NCI-H128 (cell line): ENCODE results near the gene PLA2G4E.

Experiments
- DNase-seq: peaks from one replicate; lab custom pipeline; 2025; ENCODE audit not compliant: unreplicated experiment; lab: John Stamatoyannopoulos, UW

Gene PLA2G4E

DNA sequence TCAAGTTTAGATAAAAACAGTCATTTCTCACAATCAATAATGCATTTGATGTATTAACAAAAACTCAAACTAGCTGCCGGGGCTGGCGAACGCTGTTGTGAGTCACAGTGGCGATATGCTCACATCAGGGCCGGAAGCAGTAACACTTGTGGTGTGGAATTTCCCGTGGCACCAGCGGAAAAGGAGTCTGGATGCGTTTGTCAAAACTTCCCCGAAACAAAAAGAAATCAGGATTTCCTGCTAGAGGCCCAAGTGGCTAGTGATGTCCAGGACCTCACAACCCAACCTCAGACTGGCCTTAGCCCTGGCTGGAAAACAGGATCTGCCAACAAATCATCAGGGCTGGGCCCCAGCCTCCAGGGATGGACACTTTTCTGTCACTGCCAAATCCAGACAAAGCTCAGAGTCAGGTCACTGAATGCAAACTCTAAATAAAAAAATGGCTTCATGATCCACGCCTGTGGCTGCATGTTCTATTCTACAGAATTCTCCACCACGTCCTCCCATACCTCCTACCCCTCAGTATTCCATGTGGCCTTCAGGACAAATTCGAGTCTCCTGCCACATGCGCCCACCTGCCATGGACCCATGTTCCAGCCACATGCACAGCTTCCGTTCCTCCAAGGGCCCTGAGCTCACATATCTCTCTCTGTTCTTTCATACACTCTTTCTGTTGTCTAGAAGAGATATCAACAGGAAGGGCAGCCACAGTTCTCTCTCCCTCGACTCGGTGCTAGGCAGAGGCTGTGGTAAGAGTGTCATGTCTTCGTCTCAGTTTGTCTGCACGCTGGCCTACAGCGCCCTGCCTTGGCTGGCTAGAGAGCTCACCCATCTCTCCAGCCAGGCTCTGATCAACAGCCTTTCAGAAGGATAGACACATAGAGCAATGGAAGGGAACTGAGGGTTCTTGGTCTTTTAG is 83.9 kb downstream of the PLA2G4E start:
- DNase-seq, result no peak

DNA sequence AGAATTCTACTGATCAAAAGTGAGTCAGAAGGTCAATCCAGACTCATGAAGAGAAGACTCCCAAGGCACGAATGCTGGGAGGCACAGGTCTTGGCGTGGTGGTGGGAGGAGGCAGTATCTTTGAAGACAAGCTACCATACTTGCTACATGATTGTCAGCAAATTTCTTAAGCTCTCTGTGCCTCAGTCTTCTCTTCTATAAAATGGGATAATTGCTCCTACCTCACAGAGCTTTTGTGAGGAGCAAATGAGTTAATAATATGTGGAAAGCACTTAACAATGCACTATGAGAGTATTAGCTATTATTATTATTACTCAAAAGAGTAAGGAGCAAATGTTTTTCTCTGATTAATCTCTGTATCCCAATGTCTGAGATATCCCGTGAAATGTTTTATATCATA is 84.7 kb downstream of the PLA2G4E start:
- DNase-seq, result no peak

DNA sequence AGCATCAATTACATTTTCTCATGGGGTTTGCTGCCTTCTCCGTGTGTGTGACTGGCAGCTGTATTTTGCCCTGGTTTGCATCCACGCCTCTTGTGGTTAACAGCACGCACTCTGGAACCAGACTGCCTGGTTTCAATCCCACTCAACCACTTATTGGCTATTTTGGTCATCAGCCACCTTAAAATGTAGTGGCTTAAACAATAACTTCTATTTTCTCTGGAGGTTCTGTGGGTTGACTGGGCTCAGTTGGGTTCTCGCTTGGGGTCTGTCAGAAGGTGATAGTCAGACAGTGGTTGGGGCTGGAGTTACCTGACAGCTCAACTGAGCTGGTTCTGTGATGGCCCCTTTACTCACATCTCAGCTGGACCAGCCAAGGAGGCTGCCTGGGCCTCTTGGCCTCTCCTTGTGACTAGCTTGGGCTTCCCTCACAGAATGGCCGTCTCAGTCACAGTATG is 85.2 kb downstream of the PLA2G4E start:
- no peak for DNase-seq

DNA sequence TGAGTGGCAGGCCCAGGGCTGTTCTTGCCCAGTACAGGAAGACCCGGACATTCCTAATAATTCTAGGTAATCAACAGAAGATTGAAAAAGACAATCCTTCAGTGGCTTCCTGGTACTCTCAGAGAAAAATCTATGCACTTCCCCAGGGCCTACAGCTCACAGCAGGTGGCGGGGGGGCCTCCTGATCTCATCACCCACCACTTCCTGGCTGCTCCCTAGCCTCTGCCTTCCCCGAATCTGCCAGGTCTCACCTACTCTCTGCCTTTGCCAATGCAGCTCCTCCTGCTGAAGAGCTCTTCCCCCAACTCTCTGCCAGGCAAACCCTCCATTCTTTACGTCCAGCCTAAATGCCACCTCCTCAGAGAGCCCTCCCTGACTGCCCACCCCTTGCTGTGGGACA is 86.0 kb downstream of the PLA2G4E start:
- no peak for DNase-seq

DNA sequence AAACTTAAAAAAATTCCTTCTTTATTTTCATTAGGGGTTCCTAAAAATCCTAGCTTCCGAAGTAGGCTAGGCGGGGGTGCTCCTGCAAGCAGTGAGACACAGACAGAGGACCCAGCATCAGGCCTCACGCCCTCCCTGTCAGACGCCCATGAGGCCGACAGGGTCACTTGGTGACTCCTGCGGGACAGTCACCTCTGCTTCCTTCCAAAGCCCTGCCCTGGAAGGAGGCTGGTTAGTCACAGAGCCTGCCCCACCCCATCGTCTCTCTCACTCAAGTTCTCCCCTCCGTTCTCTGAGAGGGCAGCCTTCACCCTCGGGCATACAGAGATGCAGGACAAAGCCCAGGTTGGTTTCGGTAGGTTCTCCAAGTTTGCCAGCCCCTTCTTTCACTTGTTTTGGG is 87.1 kb downstream of the PLA2G4E start:
- no peak for DNase-seq

DNA sequence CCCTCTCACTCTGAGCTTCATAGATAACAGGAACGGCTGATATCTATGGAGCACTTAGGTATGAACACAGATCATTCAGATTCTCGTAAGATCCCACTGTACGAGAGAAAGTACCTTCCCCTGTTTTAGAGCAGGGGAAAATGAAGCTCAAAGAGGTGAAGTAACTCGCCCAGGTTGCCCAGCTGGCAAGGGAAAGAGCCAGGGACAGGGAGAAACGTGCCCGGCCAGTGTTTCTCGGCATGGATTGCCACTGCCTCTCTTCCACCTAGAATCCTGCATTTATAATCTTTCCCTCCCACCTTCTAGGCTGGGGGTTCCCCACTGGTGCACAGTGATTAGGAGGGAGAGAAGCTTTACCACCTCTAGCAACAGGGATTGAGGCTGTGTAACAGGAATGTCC is 87.5 kb downstream of the PLA2G4E start:
- DNase-seq, result no peak

DNA sequence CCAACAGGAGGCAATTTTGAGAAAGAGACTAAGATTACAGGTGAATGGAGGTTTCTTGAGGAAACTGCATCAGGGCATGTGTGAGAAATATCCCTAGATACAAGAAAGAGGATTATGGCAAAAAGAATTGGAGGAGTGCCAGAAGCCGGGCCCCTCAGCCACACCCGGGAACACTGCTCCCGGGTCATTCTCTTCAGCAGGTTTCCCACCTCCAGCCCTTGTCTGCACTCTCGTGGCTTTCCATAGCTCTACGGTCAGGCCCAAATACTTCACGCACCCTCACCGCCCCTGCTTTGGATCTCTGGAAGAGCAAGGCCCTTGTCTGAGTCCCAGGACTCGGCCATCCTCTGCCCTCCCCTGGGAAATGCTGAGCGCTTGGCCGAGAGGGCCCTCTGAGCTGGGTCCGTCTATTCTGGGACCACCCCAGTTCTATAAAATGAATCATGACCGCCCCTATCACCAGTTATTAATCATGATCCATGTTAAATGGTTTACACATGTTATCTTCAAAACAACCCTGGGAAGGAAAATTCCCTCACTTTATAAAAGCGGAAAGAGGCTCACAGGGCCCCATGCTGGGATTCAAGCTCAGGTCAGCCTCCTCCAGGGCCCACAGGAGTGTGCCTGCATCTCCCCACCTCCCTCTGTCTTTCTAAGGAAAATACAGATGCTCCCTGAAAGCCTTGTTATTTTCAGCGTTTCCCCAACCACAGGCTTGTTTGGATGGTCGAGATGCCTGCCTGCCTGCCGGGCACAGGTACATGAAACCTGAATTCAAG is 88.1 kb downstream of the PLA2G4E start:
- DNase-seq, result no peak

DNA sequence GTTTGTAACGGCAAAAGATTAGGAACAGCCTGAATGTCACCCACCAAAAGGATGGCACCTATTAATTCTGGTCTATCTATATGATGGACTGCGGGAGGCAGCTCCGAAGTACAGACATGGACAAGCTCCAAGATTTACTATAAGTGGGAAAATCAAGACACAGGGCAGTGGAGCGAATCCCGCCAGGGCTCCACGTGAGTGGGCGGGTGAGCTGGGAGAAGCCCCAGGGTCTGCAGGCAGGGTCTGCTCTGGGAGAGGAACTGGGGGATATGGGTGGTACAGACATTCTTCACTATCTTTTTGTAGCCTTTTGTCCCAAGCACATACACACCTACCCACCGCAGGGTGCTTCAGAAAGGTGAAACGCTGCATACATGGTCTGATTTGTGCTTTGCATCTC is 88.7 kb downstream of the PLA2G4E start:
- DNase-seq, result no peak
